Measurements from ENCODE around the gene OSBPL2. TPM values are rescaled to one million over a fixed set of nuclear protein-coding genes. Genes with fewer than 3 reads are reported as not detected.

OSBPL2 gene
- total RNA-seq, 1 experiment from 2014 or later, result 36.9 TPM

GRCh38 chr20:62238569-62239277 is 402 bp downstream of the OSBPL2 start:
- Histone ChIP-seq H3K36me3 (ENCODE audit: control insufficient read depth in 1 of 2, insufficient read depth in 2 of 2, low read length in 2 of 2) (no peaks in the 10 kb centered on the region), H2AFZ (ENCODE audit: low read depth, low read length, poor library complexity, severe bottlenecking) (no peak overlapping the region), H3K79me2 (ENCODE audit: insufficient read depth, low read length) (peaks cover 22% of the 10 kb centered on the region), H3K4me1 (ENCODE audit: control insufficient read depth in 1 of 2, insufficient read depth in 2 of 2, low read length in 2 of 2) (peaks cover 5 to 29% of the 10 kb centered on the region in 2 experiments; a peak in 3 of 4 replicates), H3K9me3 (ENCODE audit: control insufficient read depth in 1 of 2, insufficient read depth in 1 of 2, low read depth in 1 of 2, low read length in 2 of 2) (no peaks in the 10 kb centered on the region), H3K27me3 (ENCODE audit: insufficient read depth, low read length) (no peaks in the 10 kb centered on the region), H3K9me2 (ENCODE audit: insufficient read depth) (no peaks in the 10 kb centered on the region), H4K20me1 (ENCODE audit: insufficient read depth) (no peaks in the 10 kb centered on the region), H3K4me2 (ENCODE audit: low read length) (peak overlapping the region; percentile 93), H3K27ac (ENCODE audit: low read depth, low read length) (peak overlapping the region; percentile 46), H3K4me3 (replicated peaks in 1 of 2; ENCODE audit: low read depth in 1 of 2, low read length in 2 of 2) (peak overlapping the region; percentile 63 to 80), H3K9ac (ENCODE audit: low read length) (peak overlapping the region; percentile 76)
- CTCF ChIA-PET, result no interaction called here
- TF ChIP-seq ZNF274 (IDR thresholded peaks at IDR 0.05; ENCODE audit: low read depth, low read length), result no peak
- no peak for TF ChIP-seq ELF1 (IDR thresholded peaks at IDR 0.05; ENCODE audit: borderline replicate concordance, low read depth)
- TF ChIP-seq CEBPB (IDR thresholded peaks at IDR 0.05; ENCODE audit: low read depth), result no peak
- no peak for TF ChIP-seq ATF3 (IDR thresholded peaks at IDR 0.05)
- no peak for TF ChIP-seq JUND (IDR thresholded peaks at IDR 0.05)
- peak; percentile 91 for TF ChIP-seq ZFX (IDR thresholded peaks at IDR 0.05)
- RAD21 ChIA-PET (ENCODE audit: low non-redundant PET in 1 of 2, low total read pairs in 2 of 2, uncharacterized antibody in 2 of 2, unreplicated experiment in 2 of 2), result no interaction called here
- DNase-seq (ENCODE audit: low read depth, low spot score) (no peak), ATAC-seq (peak; percentile 18)
- BruUV-seq (replicated peaks), result no TSS peak
- POLR2A ChIA-PET, result no interaction called here
- intact Hi-C loops (cut with micrococcal nuclease), result no loop called here

DNA sequence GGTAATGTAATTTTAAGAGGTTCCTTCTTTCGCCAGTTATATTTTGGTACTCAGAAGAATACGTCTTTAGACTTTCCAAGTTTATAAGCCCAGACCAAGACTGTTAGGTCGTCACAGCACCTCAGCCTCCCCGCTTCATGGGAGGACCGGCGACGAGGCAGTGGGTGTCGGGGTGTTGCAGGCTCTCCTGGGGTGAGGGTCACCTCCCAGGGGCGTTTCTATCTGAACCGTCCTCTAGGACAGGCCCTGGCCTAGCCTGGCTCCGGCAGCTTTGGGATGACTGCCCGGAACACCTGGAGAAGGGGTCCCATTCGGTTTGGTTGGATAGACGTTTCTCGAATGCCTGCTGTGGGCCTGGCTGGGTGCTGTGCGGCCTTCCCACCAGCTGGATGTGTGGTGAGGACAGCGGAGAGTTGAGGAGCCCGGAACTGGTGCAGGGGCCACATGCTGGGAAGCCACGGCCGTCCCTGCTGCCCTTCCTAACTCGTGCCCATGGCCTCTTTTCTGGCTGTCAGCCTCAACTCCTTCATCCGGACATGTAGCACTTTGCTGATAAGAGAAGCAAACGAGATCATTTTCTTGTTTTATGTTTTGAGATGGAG is 1.1 kb downstream of the OSBPL2 start:
- intact Hi-C loops (cut with micrococcal nuclease), result no loop called here
- H3K27ac ChIP-seq (ENCODE audit: low read depth, low read length), result peak overlapping the region; percentile 46; the same call in 1 of the 2 replicates
- H4K20me1 ChIP-seq (ENCODE audit: insufficient read depth), result no peaks in the 10 kb centered on the region
- no peak overlapping the region for H2AFZ ChIP-seq (ENCODE audit: low read depth, low read length, poor library complexity, severe bottlenecking)
- no peaks in the 10 kb centered on the region for H3K9me2 ChIP-seq (ENCODE audit: insufficient read depth)
- H3K4me2 ChIP-seq (ENCODE audit: low read length), result peak overlapping the region; percentile 93
- BruUV-seq (replicated peaks), result no TSS peak
- H3K9me3 ChIP-seq (ENCODE audit: control insufficient read depth in 1 of 2, insufficient read depth in 1 of 2, low read depth in 1 of 2, low read length in 2 of 2), result no peaks in the 10 kb centered on the region
- TF ChIP-seq POLR2AphosphoS5 (IDR thresholded peaks at IDR 0.05; ENCODE audit: low read depth, low read length), result no peak
- peak overlapping the region; percentile 76 for H3K9ac ChIP-seq (ENCODE audit: low read length)
- ATAC-seq, result no peak
- H3K4me3 ChIP-seq (replicated peaks in 1 of 2; ENCODE audit: low read depth in 1 of 2, low read length in 2 of 2), result peak overlapping the region; percentile 63 to 80
- peaks cover 22% of the 10 kb centered on the region for H3K79me2 ChIP-seq (ENCODE audit: insufficient read depth, low read length)
- H3K36me3 ChIP-seq (ENCODE audit: control insufficient read depth in 1 of 2, insufficient read depth in 2 of 2, low read length in 2 of 2), result no peaks in the 10 kb centered on the region
- no peaks in the 10 kb centered on the region for H3K27me3 ChIP-seq (ENCODE audit: insufficient read depth, low read length)
- DNase-seq (ENCODE audit: low read depth, low spot score), result no peak
- CTCF ChIA-PET, result no interaction called here
- H3K4me1 ChIP-seq (ENCODE audit: control insufficient read depth in 1 of 2, insufficient read depth in 2 of 2, low read length in 2 of 2), result peaks cover 5 to 24% of the 10 kb centered on the region in 2 experiments; a peak in 3 of 4 replicates
- POLR2A ChIA-PET, result no interaction called here
- RAD21 ChIA-PET (ENCODE audit: low non-redundant PET in 1 of 2, low total read pairs in 2 of 2, uncharacterized antibody in 2 of 2, unreplicated experiment in 2 of 2), result no interaction called here

Data from HCT116 (cell line).